SU-DHL-6 (cell line): ENCODE data around the gene ANKRD44.
A peak's percentile ranks its signal among the peaks of the same experiment; 100 is the strongest.

Experiments
- H2AFZ ChIP-seq: fragments of 200-600 bp; sonication (generic); 2 replicates; pipeline ENCODE4 v1.6.1; 2014; ENCODE audit warnings: low read depth, mild to moderate bottlenecking, moderate library complexity, mixed read lengths, antibody characterized with exemption, low read length; ENCODE audit not compliant: severe bottlenecking
- H3F3A ChIP-seq: fragments of 200-600 bp; shearing (Covaris generic); 2 replicates; pipeline ENCODE4 v1.6.0; 2016; ENCODE audit warnings: antibody characterized with exemption, mild to moderate bottlenecking; ENCODE audit not compliant: insufficient read depth
- H3K27ac ChIP-seq: fragments of 200-600 bp; sonication (generic); 2 replicates; pipeline ENCODE4 v1.5.1; 2016; ENCODE audit warnings: low read depth, mild to moderate bottlenecking, low read length, moderate library complexity, mixed read lengths
- H3K27me3 ChIP-seq: fragments of 200-600 bp; sonication (generic), shearing (Covaris generic); 2 replicates; pipeline ENCODE4 v1.6.0; 2014; ENCODE audit warnings: mild to moderate bottlenecking, low read length
- H3K36me3 ChIP-seq: fragments of 200-600 bp; sonication (generic); 2 replicates; pipeline ENCODE4 v1.6.1; 2014; ENCODE audit warnings: mild to moderate bottlenecking, low read length, mixed read lengths
- H3K4me2 ChIP-seq: fragments of 300-600, 200-600 bp; shearing (Covaris generic), sonication (generic); 2 replicates; pipeline ENCODE4 v1.6.0; 2014; ENCODE audit warnings: low read length, low read depth, mild to moderate bottlenecking; ENCODE audit not compliant: poor library complexity, severe bottlenecking
- H3K4me3 ChIP-seq: fragments of 200-600 bp; sonication (generic); 2 replicates; pipeline ENCODE4 v1.5.1; 2014; ENCODE audit warnings: antibody characterized with exemption, low read length, mild to moderate bottlenecking, mixed read lengths; ENCODE audit not compliant: insufficient read depth, poor library complexity, severe bottlenecking
- H3K79me2 ChIP-seq: fragments of 200-600 bp; sonication (generic); 2 replicates; pipeline ENCODE4 v1.6.1; 2014; ENCODE audit warnings: mild to moderate bottlenecking, low read length, moderate library complexity; ENCODE audit not compliant: insufficient read depth
- H3K9ac ChIP-seq: fragments of 200-600 bp; sonication (generic); 2 replicates; pipeline ENCODE4 v1.7.0; 2014; ENCODE audit warnings: mild to moderate bottlenecking, low read length
- H3K9me2 ChIP-seq: fragments of 200-600 bp; sonication (generic); replicated peaks from 2 replicates; pipeline ENCODE4 v1.6.1; 2014; ENCODE audit warnings: low read length; ENCODE audit not compliant: insufficient read depth
- H3K9me3 ChIP-seq: fragments of 200-600 bp; sonication (generic); 2 replicates; pipeline ENCODE4 v1.6.1; 2014; ENCODE audit warnings: low read length, mixed read lengths; ENCODE audit not compliant: insufficient read depth
- H4K20me1 ChIP-seq: fragments of 200-600 bp; sonication (generic); 2 replicates; pipeline ENCODE4 v1.6.1; 2014; ENCODE audit warnings: low read depth, mild to moderate bottlenecking, antibody characterized with exemption, low read length, moderate library complexity, mixed read lengths
- CTCF ChIP-seq: fragments of 200-600 bp; sonication (generic); IDR thresholded peaks from one replicate; pipeline ENCODE4 v1.5.1; 2017; ENCODE audit warnings: antibody characterized with exemption, mild to moderate bottlenecking, low read length, moderate library complexity; ENCODE audit not compliant: insufficient read depth, poor library complexity, severe bottlenecking
- EZH2phosphoT487 ChIP-seq: fragments of 200-600 bp; sonication (generic), shearing (Covaris generic); conservative IDR thresholded peaks from 2 replicates; pipeline ENCODE4 v1.6.1; 2018; ENCODE audit warnings: mild to moderate bottlenecking, antibody characterized with exemption, low read length, moderate library complexity, mixed read lengths

Gene ANKRD44

GRCh38 chr2:197310271-197310985, at the start of gene ANKRD44:
TSS of gene ANKRD44 (minus strand) at chr2:197310780. CDS start at chr2:197310604, 176 bp downstream.
- H3K27ac ChIP-seq: peak within 1 kb of the TSS; percentile 73
- peaks cover 50% of the 10 kb centered on the region for H3K79me2 ChIP-seq
- peak within 1 kb of the TSS; percentile 88 for H3K4me2 ChIP-seq
- no peaks in the 10 kb centered on the region for H3K36me3 ChIP-seq
- peaks cover 47% of the 10 kb centered on the region for H3F3A ChIP-seq
- H2AFZ ChIP-seq: peak within 1 kb of the TSS; percentile 52
- no peaks in the 10 kb centered on the region for H4K20me1 ChIP-seq
- H3K27me3 ChIP-seq: no peaks in the 10 kb centered on the region
- H3K9me3 ChIP-seq: no peaks in the 10 kb centered on the region
- no peaks in the 10 kb centered on the region for H3K9me2 ChIP-seq
- peak within 1 kb of the TSS; percentile 65 for H3K4me3 ChIP-seq
- H3K9ac ChIP-seq: peak within 1 kb of the TSS; percentile 65
- TF ChIP-seq CTCF (no peak), EZH2phosphoT487 (no peak)

GRCh38 chr2:197359859-197360258, 49.3 kb upstream of the ANKRD44 start:
- Histone ChIP-seq H3K9me2 (no peaks in the 10 kb centered on the region), H3K27ac (no peak overlapping the region), H2AFZ (no peak overlapping the region), H3K36me3 (no peaks in the 10 kb centered on the region), H3K9ac (no peak overlapping the region), H3F3A (0 out of 2 replicates have a peak, but pooled peaks cover 7% of the 10 kb centered on the region), H3K27me3 (no peaks in the 10 kb centered on the region), H3K4me2 (no peak overlapping the region), H4K20me1 (no peaks in the 10 kb centered on the region), H3K79me2 (peaks cover 4% of the 10 kb centered on the region), H3K4me3 (no peak overlapping the region), H3K9me3 (no peaks in the 10 kb centered on the region)
- TF ChIP-seq EZH2phosphoT487 (no peak), CTCF (peak; percentile 24)

- Histone ChIP-seq H2AFZ (no peak overlapping the region), H3K27me3 (no peaks in the 10 kb centered on the region)
Observed at GRCh38 chr2:197358931-197359330, 48.4 kb upstream of the ANKRD44 start.

More at GRCh38 chr2:197358931-197359330, 48.4 kb upstream of the ANKRD44 start:
- Histone ChIP-seq H3K9me2 (no peaks in the 10 kb centered on the region), H3F3A (0 out of 2 replicates have a peak, but pooled peaks cover 7% of the 10 kb centered on the region), H3K79me2 (peaks cover 13% of the 10 kb centered on the region), H3K4me2 (no peak overlapping the region), H4K20me1 (no peaks in the 10 kb centered on the region), H3K4me3 (no peak overlapping the region), H3K27ac (no peak overlapping the region), H3K9ac (no peak overlapping the region), H3K36me3 (no peaks in the 10 kb centered on the region), H3K9me3 (no peaks in the 10 kb centered on the region)
- TF ChIP-seq CTCF (no peak), EZH2phosphoT487 (no peak)
